Hepatocyte (in vitro differentiated cells): ENCODE measurements around the gene MTPN. TPM values are rescaled to one million over a fixed set of nuclear protein-coding genes. Genes with fewer than 3 reads are reported as not detected.

ENCODE experiments used
- DNase-seq: peaks from one replicate; pipeline ENCODE4 v3.0.0-alpha.2; 2016; ENCODE audit warnings: low spot score
- H2AFZ ChIP-seq: fragments of 200-600 bp; sonication (generic); 2 replicates; pipeline ENCODE4 v1.6.0; 2016; ENCODE audit warnings: antibody characterized with exemption, mild to moderate bottlenecking
- H3K27ac ChIP-seq: fragments of 200-600 bp; sonication (generic); 2 replicates; pipeline ENCODE4 v1.5.1; 2016; ENCODE audit warnings: mild to moderate bottlenecking
- H3K27me3 ChIP-seq: fragments of 200-600 bp; sonication (generic); 2 replicates; pipeline ENCODE4 v1.6.1; 2016
- H3K36me3 ChIP-seq: fragments of 200-600 bp; sonication (generic); replicated peaks from 2 replicates; pipeline ENCODE4 v1.5.1; 2016; ENCODE audit warnings: low read depth; ENCODE audit not compliant: insufficient read depth
- H3K4me1 ChIP-seq: fragments of 200-600 bp; sonication (generic); 2 replicates; pipeline ENCODE4 v1.5.1; 2016; ENCODE audit warnings: mild to moderate bottlenecking, moderate library complexity; ENCODE audit not compliant: insufficient read depth
- H3K4me2 ChIP-seq: fragments of 200-600 bp; sonication (generic); 2 replicates; pipeline ENCODE4 v1.6.0; 2016
- H3K4me3 ChIP-seq: fragments of 200-600 bp; sonication (generic); 2 replicates; pipeline ENCODE4 v1.5.1; 2016; ENCODE audit warnings: mild to moderate bottlenecking
- H3K79me2 ChIP-seq: fragments of 200-600 bp; sonication (generic); 2 replicates; pipeline ENCODE4 v1.6.0; 2017; ENCODE audit warnings: mild to moderate bottlenecking
- H3K9me2 ChIP-seq: fragments of 200-600 bp; sonication (generic); replicated peaks from 2 replicates; pipeline ENCODE4 v1.6.0; 2017; ENCODE audit warnings: mild to moderate bottlenecking; ENCODE audit not compliant: insufficient read depth
- H3K9me3 ChIP-seq: fragments of 200-600 bp; sonication (generic); 2 replicates; pipeline ENCODE4 v1.5.1; 2016; ENCODE audit warnings: low read depth, mild to moderate bottlenecking
- H4K20me1 ChIP-seq: fragments of 200-600 bp; sonication (generic); 2 replicates; pipeline ENCODE4 v1.6.0; 2016; ENCODE audit warnings: mild to moderate bottlenecking; ENCODE audit not compliant: insufficient read depth, poor library complexity, severe bottlenecking
- CTCF ChIP-seq: fragments of 200-600 bp; sonication (generic); IDR thresholded peaks from 2 replicates; pipeline ENCODE4 v1.5.1; 2016; ENCODE audit warnings: antibody characterized with exemption, mild to moderate bottlenecking; ENCODE audit not compliant: poor library complexity
- EZH2 ChIP-seq: fragments of 200-600 bp; sonication (generic); IDR thresholded peaks from 2 replicates; pipeline ENCODE4 v1.6.1; 2016; ENCODE audit warnings: antibody characterized with exemption, mild to moderate bottlenecking, borderline replicate concordance
- EZH2phosphoT487 ChIP-seq: fragments of 200-600 bp; sonication (generic); IDR thresholded peaks from one replicate; pipeline ENCODE4 v1.6.1; 2018; ENCODE audit warnings: antibody characterized with exemption, mild to moderate bottlenecking, low read depth, moderate library complexity; ENCODE audit not compliant: unreplicated experiment, severe bottlenecking
- WGBS: methylation state at CpG from one replicate; pipeline ENCODE4 v1.1.6; 2016; ENCODE audit warnings: low lambda C conversion rate; ENCODE audit errors: missing lambda C conversion rate; 5-methylcytosine and 5-hydroxymethylcytosine counted together
- polyA plus RNA-seq: library from polyadenylated mRNA; unstranded; fragments of >200 nt; fragmentation: Nextera tagmentation; extraction: Ambion mirVana; gene quantifications from 2 replicates; pipeline ENCODE4 v1.2.1, GENCODE V29; 2016
- total RNA-seq: library from RNA; depleted of rRNA; stranded (reverse); fragments of >200 nt; gene quantifications from 2 replicates; pipeline ENCODE4 v1.2.3, GENCODE V29; 2014

The MTPN gene
- total and polyA plus RNA-seq, 2 experiments from 2014 or later: 32.8 to 131 TPM

GRCh38 chr7:135946289-135947055 lies 30.7 kb downstream of the MTPN start:
- Histone ChIP-seq H3K9me3 (no peaks in the 10 kb centered on the region), H3K27ac (no peak overlapping the region), H3K36me3 (no peaks in the 10 kb centered on the region), H3K4me2 (no peak overlapping the region), H3K27me3 (no peaks in the 10 kb centered on the region), H4K20me1 (peaks cover 7% of the 10 kb centered on the region), H2AFZ (no peak overlapping the region), H3K79me2 (peaks cover 56% of the 10 kb centered on the region), H3K4me1 (peaks cover 6% of the 10 kb centered on the region), H3K9me2 (no peaks in the 10 kb centered on the region), H3K4me3 (no peak overlapping the region)
- DNase-seq: no peak
- TF ChIP-seq CTCF: no peak
- no peak for TF ChIP-seq EZH2phosphoT487
- no peak for TF ChIP-seq EZH2
- 63% methylated on average over 3 of the region's 3 CpGs for WGBS

- no peaks in the 10 kb centered on the region for H3K9me3 ChIP-seq
- no peaks in the 10 kb centered on the region for H3K36me3 ChIP-seq
- H3K4me1 ChIP-seq: peaks cover 6% of the 10 kb centered on the region
- no peak for DNase-seq
- 85% methylated on average over 2 of the region's 2 CpGs for WGBS
- TF ChIP-seq EZH2: no peak
- TF ChIP-seq EZH2phosphoT487: no peak
- TF ChIP-seq CTCF: no peak
- no peak overlapping the region for H2AFZ ChIP-seq
- H3K9me2 ChIP-seq: no peaks in the 10 kb centered on the region
- no peaks in the 10 kb centered on the region for H3K27me3 ChIP-seq
- no peak overlapping the region for H3K4me2 ChIP-seq
- H4K20me1 ChIP-seq: peaks cover 9% of the 10 kb centered on the region
- no peak overlapping the region for H3K27ac ChIP-seq
- H3K4me3 ChIP-seq: no peak overlapping the region
- peaks cover 68% of the 10 kb centered on the region for H3K79me2 ChIP-seq
These were observed 32.4 kb downstream of the MTPN start for GRCh38 chr7:135944753-135945152.

- Histone ChIP-seq H3K9me2 (no peaks in the 10 kb centered on the region), H3K4me2 (no peak overlapping the region), H3K27ac (no peak overlapping the region), H3K36me3 (no peaks in the 10 kb centered on the region), H3K4me1 (peaks cover 9% of the 10 kb centered on the region), H3K4me3 (no peak overlapping the region), H2AFZ (no peak overlapping the region), H3K79me2 (peaks cover 68% of the 10 kb centered on the region), H3K9me3 (no peaks in the 10 kb centered on the region), H3K27me3 (no peaks in the 10 kb centered on the region), H4K20me1 (peaks cover 9% of the 10 kb centered on the region)
- WGBS: 87% methylated on average over 3 of the region's 3 CpGs
- no peak for DNase-seq
- no peak for TF ChIP-seq EZH2
- no peak for TF ChIP-seq EZH2phosphoT487
- TF ChIP-seq CTCF: no peak
These were observed 33.9 kb downstream of the MTPN start for GRCh38 chr7:135943134-135943879.
